ENCODE data around the gene CLCN7.

The CLCN7 gene

DNA sequence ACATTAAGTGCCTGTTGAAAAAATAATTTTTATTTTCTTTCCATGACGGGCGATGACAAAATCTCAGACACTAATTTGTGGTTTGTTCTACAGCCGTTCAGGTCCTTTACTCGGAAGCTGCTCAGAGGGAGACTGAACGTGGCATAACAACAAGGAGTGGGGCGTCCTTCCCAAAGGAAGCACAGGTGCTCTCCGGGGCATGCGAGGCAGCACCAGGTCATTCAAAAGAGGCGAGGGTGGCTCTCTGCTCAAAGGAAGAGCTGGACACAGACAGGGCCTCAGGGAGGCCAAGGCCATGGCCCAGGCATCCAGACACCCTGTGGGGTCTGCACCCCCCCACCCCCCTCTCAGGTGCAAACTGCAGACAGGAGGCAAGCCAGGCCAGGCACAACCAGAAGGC is 76.5 kb downstream of the CLCN7 start:
- DNase-seq, result no peak

DNA sequence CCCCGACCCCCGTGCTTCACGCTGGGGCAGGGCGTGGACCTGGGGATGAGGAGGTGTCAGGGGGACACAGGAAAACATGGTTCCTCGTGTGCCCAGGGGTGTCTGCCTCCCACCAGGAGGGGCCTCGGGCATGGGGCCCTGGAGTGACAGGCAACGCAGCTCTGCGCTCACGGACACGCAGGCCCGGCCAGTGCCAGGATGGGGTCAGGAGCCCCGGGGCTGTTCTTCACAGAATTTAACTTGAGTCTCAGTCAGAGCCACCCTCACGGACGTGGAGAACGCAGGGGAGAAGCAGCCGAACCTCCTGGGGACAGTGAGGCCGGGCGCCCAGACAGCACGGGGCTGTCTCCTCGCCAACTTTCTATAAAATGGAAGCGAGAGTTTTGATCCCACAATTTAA is 77.0 kb downstream of the CLCN7 start:
- DNase-seq, result no peak

DNA sequence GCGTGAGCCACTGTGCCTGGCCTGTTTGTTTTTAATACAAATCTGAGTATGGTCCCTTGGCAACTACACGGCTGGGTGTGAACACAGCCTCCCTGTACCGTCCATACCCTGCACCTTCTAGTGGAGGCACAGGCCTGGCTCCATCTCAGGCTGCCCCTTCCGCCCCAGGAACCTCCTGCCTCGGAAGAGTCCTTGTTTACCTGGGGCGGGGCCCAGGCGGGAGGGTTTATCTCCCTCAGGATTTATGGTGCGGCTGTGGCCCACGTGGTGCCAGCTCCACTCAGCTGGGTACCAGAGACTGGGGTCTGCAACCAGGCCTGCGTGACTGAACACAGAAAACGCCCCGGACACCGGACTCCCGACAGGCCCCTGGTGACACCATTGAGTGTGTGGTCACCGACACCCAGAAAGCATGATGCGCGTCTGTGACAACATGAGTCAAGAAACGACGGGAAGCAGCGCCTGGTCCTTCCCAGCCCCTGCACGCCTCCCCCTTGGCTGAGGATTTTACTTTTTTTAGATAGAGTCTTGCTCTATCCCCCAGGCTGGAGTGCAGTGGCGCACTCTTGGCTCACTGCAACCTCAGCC is 79.3 kb downstream of the CLCN7 start:
- no peak for DNase-seq

All from inflammatory macrophage treated with lipopolysaccharide for 1 hour (primary cell).